HepG2 (cell line): ENCODE results near the gene HK2. TPM values are rescaled to one million over a fixed set of nuclear protein-coding genes. Genes with fewer than 3 reads are reported as not detected.

Source experiments
- ARHGAP35 ChIP-seq: sonication (generic); formaldehyde crosslinking; IDR thresholded peaks from 2 replicates; pipeline ENCODE4 v1.9.0; 2022; ENCODE audit warnings: mild to moderate bottlenecking, inconsistent platforms, moderate library complexity, missing genetic modification reagents, borderline replicate concordance
- ATF7-NPFF ChIP-seq: sonication (generic); formaldehyde crosslinking; IDR thresholded peaks from 2 replicates; pipeline ENCODE4 v1.8.1; 2023; ENCODE audit warnings: mild to moderate bottlenecking, low read depth, missing genetic modification reagents, moderate library complexity
- CBX2 ChIP-seq, 2 experiments: fragments of 200-600 bp in 1 of 2; sonication (generic); formaldehyde crosslinking in 1 of 2; IDR thresholded peaks; 2 replicates each; pipeline versions ENCODE4 v1.7.0 to v1.8.1; 2018 to 2022; ENCODE audit warnings: low read depth in 2 of 2, low read length in 1 of 2, mild to moderate bottlenecking in 1 of 2, missing genetic modification reagents in 1 of 2
- KLF13 ChIP-seq: sonication (generic); formaldehyde crosslinking; IDR thresholded peaks from 2 replicates; pipeline ENCODE4 v1.4.0; 2020; ENCODE audit warnings: mild to moderate bottlenecking, missing genetic modification reagents
- ZNF101 ChIP-seq: sonication (generic); formaldehyde crosslinking; IDR thresholded peaks from 2 replicates; pipeline ENCODE4 v1.4.0; 2020; ENCODE audit warnings: mild to moderate bottlenecking, low read depth, missing genetic modification reagents, borderline replicate concordance
- ZNF143 ChIP-seq: sonication (generic); formaldehyde crosslinking; IDR thresholded peaks from 2 replicates; pipeline ENCODE4 v1.4.0; 2020; ENCODE audit warnings: missing genetic modification reagents
- ZNF512 ChIP-seq: sonication (generic); formaldehyde crosslinking; IDR thresholded peaks from 2 replicates; pipeline ENCODE4 v1.4.0; 2020; ENCODE audit warnings: mild to moderate bottlenecking, missing genetic modification reagents
- ZNF564 ChIP-seq: sonication (generic); formaldehyde crosslinking; IDR thresholded peaks from 2 replicates; pipeline ENCODE4 v1.8.1; 2023; ENCODE audit warnings: mild to moderate bottlenecking, missing genetic modification reagents
- ZNF605 ChIP-seq: sonication (generic); formaldehyde crosslinking; IDR thresholded peaks from 2 replicates; pipeline ENCODE4 v1.8.0; 2022; ENCODE audit warnings: mild to moderate bottlenecking, missing genetic modification reagents
- polyA plus RNA-seq, 8 experiments: library from polyadenylated mRNA; depleted of rRNA in 3 of 8; stranded (reverse) in 7 of 8; unstranded in 1 of 8; fragments of >200 nt; fragmentation: Illumina TruSeq in 4 of 8; extraction: Trizol in 4 of 8; gene quantifications; 2 replicates each; pipeline versions ENCODE4 v1.2.1 to v1.2.3, GENCODE V29; 2011 to 2016; ENCODE audit warnings: low read depth in 4 of 8, missing spikeins in 1 of 8, mixed read lengths in 1 of 8; ENCODE audit not compliant: insufficient read depth in 1 of 8
- total RNA-seq, 5 experiments: library from RNA; depleted of rRNA; stranded (reverse); fragments of >200 nt; fragmentation: Illumina TruSeq; extraction: Trizol; gene quantifications; 2 replicates each; pipeline ENCODE4 v1.2.3, GENCODE V29; 2016; ENCODE audit warnings: low read depth in 1 of 5
- TF ChIP-seq, protein P1 (sequence below): sonication (generic); formaldehyde crosslinking; IDR thresholded peaks from 2 replicates; pipeline ENCODE4 v1.5.0; 2020; ENCODE audit warnings: mild to moderate bottlenecking, missing genetic modification reagents
- TF ChIP-seq, protein P2 (sequence below): sonication (generic); formaldehyde crosslinking; IDR thresholded peaks from 2 replicates; pipeline ENCODE4 v1.5.1; 2020; ENCODE audit warnings: mild to moderate bottlenecking, missing genetic modification reagents, moderate library complexity
- TF ChIP-seq, protein P3 (sequence below): sonication (generic); formaldehyde crosslinking; IDR thresholded peaks from 2 replicates; pipeline ENCODE4 v1.8.1; 2022; ENCODE audit warnings: low read depth, mild to moderate bottlenecking, missing genetic modification reagents
- TF ChIP-seq, protein P4 (sequence below): fragments of 450-650 bp; IDR thresholded peaks from 2 replicates; pipeline ENCODE4 v1.6.1; 2016

The HK2 gene
- total and polyA plus RNA-seq, 2 of the 13 experiments (the other 11 are each of a cell fraction or from before 2014, with no cell fraction given), result 13.2 to 101 TPM

GRCh38 chr2:74834792-74835755, 1.1 kb downstream of the HK2 start (continued):
- TF ChIP-seq, protein P1, sequence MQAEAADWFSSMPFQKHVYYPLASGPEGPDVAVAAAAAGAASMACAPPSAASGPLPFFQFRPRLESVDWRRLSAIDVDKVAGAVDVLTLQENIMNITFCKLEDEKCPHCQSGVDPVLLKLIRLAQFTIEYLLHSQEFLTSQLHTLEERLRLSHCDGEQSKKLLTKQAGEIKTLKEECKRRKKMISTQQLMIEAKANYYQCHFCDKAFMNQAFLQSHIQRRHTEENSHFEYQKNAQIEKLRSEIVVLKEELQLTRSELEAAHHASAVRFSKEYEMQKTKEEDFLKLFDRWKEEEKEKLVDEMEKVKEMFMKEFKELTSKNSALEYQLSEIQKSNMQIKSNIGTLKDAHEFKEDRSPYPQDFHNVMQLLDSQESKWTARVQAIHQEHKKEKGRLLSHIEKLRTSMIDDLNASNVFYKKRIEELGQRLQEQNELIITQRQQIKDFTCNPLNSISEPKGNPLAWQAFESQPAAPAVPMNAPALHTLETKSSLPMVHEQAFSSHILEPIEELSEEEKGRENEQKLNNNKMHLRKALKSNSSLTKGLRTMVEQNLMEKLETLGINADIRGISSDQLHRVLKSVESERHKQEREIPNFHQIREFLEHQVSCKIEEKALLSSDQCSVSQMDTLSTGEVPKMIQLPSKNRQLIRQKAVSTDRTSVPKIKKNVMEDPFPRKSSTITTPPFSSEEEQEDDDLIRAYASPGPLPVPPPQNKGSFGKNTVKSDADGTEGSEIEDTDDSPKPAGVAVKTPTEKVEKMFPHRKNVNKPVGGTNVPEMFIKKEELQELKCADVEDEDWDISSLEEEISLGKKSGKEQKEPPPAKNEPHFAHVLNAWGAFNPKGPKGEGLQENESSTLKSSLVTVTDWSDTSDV, result peak; percentile 26; the same call in 1 of the 2 replicates
- TF ChIP-seq ZNF564 (CRISPR knock-in tag) (no peak; the same call in 1 of the 2 replicates), ZNF605 (CRISPR knock-in tag) (no peak; the same call in none of the 2 replicates), ARHGAP35 (CRISPR knock-in tag) (peak; percentile 56; the same call in 1 of the 2 replicates), ATF7-NPFF (CRISPR knock-in tag) (peak; percentile 80), KLF13 (CRISPR knock-in tag) (peak; percentile 73; the same call in 1 of the 2 replicates), ZNF143 (CRISPR knock-in tag) (no peak), CBX2 (IDR thresholded peaks at IDR 0.05; ENCODE audit: low read depth, low read length) (no peak), CBX2 (CRISPR knock-in tag; IDR thresholded peaks at IDR 0.05; ENCODE audit: low read depth) (no peak), ZNF101 (0 out of 2 replicates have a peak, but pooled peaks have one; percentile 70), ZNF512 (CRISPR knock-in tag) (no peak)
- TF ChIP-seq, protein P2, sequence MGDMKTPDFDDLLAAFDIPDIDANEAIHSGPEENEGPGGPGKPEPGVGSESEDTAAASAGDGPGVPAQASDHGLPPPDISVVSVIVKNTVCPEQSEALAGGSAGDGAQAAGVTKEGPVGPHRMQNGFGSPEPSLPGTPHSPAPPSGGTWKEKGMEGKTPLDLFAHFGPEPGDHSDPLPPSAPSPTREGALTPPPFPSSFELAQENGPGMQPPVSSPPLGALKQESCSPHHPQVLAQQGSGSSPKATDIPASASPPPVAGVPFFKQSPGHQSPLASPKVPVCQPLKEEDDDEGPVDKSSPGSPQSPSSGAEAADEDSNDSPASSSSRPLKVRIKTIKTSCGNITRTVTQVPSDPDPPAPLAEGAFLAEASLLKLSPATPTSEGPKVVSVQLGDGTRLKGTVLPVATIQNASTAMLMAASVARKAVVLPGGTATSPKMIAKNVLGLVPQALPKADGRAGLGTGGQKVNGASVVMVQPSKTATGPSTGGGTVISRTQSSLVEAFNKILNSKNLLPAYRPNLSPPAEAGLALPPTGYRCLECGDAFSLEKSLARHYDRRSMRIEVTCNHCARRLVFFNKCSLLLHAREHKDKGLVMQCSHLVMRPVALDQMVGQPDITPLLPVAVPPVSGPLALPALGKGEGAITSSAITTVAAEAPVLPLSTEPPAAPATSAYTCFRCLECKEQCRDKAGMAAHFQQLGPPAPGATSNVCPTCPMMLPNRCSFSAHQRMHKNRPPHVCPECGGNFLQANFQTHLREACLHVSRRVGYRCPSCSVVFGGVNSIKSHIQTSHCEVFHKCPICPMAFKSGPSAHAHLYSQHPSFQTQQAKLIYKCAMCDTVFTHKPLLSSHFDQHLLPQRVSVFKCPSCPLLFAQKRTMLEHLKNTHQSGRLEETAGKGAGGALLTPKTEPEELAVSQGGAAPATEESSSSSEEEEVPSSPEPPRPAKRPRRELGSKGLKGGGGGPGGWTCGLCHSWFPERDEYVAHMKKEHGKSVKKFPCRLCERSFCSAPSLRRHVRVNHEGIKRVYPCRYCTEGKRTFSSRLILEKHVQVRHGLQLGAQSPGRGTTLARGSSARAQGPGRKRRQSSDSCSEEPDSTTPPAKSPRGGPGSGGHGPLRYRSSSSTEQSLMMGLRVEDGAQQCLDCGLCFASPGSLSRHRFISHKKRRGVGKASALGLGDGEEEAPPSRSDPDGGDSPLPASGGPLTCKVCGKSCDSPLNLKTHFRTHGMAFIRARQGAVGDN (CRISPR knock-in tag), result peak; percentile 93
- TF ChIP-seq, protein P3, sequence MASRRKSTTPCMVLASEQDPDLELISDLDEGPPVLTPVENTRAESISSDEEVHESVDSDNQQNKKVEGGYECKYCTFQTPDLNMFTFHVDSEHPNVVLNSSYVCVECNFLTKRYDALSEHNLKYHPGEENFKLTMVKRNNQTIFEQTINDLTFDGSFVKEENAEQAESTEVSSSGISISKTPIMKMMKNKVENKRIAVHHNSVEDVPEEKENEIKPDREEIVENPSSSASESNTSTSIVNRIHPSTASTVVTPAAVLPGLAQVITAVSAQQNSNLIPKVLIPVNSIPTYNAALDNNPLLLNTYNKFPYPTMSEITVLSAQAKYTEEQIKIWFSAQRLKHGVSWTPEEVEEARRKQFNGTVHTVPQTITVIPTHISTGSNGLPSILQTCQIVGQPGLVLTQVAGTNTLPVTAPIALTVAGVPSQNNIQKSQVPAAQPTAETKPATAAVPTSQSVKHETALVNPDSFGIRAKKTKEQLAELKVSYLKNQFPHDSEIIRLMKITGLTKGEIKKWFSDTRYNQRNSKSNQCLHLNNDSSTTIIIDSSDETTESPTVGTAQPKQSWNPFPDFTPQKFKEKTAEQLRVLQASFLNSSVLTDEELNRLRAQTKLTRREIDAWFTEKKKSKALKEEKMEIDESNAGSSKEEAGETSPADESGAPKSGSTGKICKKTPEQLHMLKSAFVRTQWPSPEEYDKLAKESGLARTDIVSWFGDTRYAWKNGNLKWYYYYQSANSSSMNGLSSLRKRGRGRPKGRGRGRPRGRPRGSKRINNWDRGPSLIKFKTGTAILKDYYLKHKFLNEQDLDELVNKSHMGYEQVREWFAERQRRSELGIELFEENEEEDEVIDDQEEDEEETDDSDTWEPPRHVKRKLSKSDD (CRISPR knock-in tag), result 0 out of 2 replicates have a peak, but pooled peaks have one; percentile 30
- TF ChIP-seq, protein P4, sequence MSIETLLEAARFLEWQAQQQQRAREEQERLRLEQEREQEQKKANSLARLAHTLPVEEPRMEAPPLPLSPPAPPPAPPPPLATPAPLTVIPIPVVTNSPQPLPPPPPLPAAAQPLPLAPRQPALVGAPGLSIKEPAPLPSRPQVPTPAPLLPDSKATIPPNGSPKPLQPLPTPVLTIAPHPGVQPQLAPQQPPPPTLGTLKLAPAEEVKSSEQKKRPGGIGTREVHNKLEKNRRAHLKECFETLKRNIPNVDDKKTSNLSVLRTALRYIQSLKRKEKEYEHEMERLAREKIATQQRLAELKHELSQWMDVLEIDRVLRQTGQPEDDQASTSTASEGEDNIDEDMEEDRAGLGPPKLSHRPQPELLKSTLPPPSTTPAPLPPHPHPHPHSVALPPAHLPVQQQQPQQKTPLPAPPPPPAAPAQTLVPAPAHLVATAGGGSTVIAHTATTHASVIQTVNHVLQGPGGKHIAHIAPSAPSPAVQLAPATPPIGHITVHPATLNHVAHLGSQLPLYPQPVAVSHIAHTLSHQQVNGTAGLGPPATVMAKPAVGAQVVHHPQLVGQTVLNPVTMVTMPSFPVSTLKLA, result peak; percentile 86
